Type B pancreatic cell (in vitro differentiated cells): ENCODE data around the gene ERC1. TPM values are rescaled to one million over a fixed set of nuclear protein-coding genes. Genes with fewer than 3 reads are reported as not detected.

ENCODE experiments used
- DNase-seq: peaks from one replicate; pipeline ENCODE4 v3.0.0; 2021; ENCODE audit warnings: mixed read lengths; ENCODE audit not compliant: unreplicated experiment; ENCODE audit errors: extremely low spot score
- H3K27ac Mint-ChIP-seq: 2 replicates; pipeline ENCODE4 v1.8.0; 2021; ENCODE audit warnings: mild to moderate bottlenecking, mixed read lengths
- H3K27me3 Mint-ChIP-seq: 2 replicates; pipeline ENCODE4 v1.8.0; 2021; ENCODE audit warnings: mixed read lengths
- H3K36me3 Mint-ChIP-seq: 2 replicates; pipeline ENCODE4 v1.8.0; 2021; ENCODE audit warnings: mixed read lengths
- H3K4me1 Mint-ChIP-seq: one replicate; pipeline ENCODE4 v1.8.0; 2021; ENCODE audit warnings: mixed read lengths; ENCODE audit not compliant: unreplicated experiment
- H3K4me3 Mint-ChIP-seq: 2 replicates; pipeline ENCODE4 v1.8.0; 2021; ENCODE audit warnings: mild to moderate bottlenecking, mixed read lengths
- H3K9me3 Mint-ChIP-seq: 2 replicates; pipeline ENCODE4 v1.8.0; 2021; ENCODE audit warnings: mixed read lengths
- CTCF ChIP-seq: fragments of 200-600 bp; sonication (generic); conservative IDR thresholded peaks from 2 replicates; pipeline ENCODE4 v1.5.0; 2021; ENCODE audit warnings: antibody characterized with exemption, mild to moderate bottlenecking
- total RNA-seq: library from RNA; stranded (reverse); gene quantifications from 2 replicates; pipeline ENCODE4 v1.2.1, GENCODE V29; 2021; ENCODE audit warnings: low replicate concordance

ERC1 gene
- total RNA-seq, 1 donor from 2014 or later = 62.8 TPM

GRCh38 chr12:1011091-1011490 is 20.1 kb downstream of the ERC1 start:
- Mint-ChIP-seq H3K4me1 (no peaks in the 10 kb centered on the region), H3K9me3 (no peaks in the 10 kb centered on the region), H3K27ac (no peak overlapping the region), H3K36me3 (peaks cover 7% of the 10 kb centered on the region), H3K27me3 (no peaks in the 10 kb centered on the region), H3K4me3 (no peak overlapping the region)
- TF ChIP-seq CTCF = no peak
- no peak for DNase-seq

- H3K9me3 Mint-ChIP-seq = no peaks in the 10 kb centered on the region
- H3K4me1 Mint-ChIP-seq = no peaks in the 10 kb centered on the region
- no peak overlapping the region for H3K4me3 Mint-ChIP-seq
- no peaks in the 10 kb centered on the region for H3K27me3 Mint-ChIP-seq
- peak overlapping the region; percentile 77 for H3K27ac Mint-ChIP-seq
- H3K36me3 Mint-ChIP-seq = peaks cover 10% of the 10 kb centered on the region
- DNase-seq = no peak
- TF ChIP-seq CTCF = no peak
Measured at GRCh38 chr12:1013618-1014489, 22.8 kb downstream of the ERC1 start.

- no peak for TF ChIP-seq CTCF
- no peaks in the 10 kb centered on the region for H3K27me3 Mint-ChIP-seq
- no peak overlapping the region for H3K27ac Mint-ChIP-seq
- H3K4me1 Mint-ChIP-seq = no peaks in the 10 kb centered on the region
- H3K4me3 Mint-ChIP-seq = no peak overlapping the region
- no peak for DNase-seq
- peaks cover 38% of the 10 kb centered on the region for H3K36me3 Mint-ChIP-seq
- peaks cover 11% of the 10 kb centered on the region for H3K9me3 Mint-ChIP-seq
Measured at GRCh38 chr12:1019283-1019682, 28.3 kb downstream of the ERC1 start.

- Mint-ChIP-seq H3K36me3 (peaks cover 37% of the 10 kb centered on the region), H3K4me3 (no peak overlapping the region), H3K27ac (no peak overlapping the region), H3K4me1 (no peaks in the 10 kb centered on the region), H3K27me3 (no peaks in the 10 kb centered on the region), H3K9me3 (peaks cover 11% of the 10 kb centered on the region)
- TF ChIP-seq CTCF = no peak
- DNase-seq = no peak
Measured at GRCh38 chr12:1020389-1020788, 29.4 kb downstream of the ERC1 start.

- no peak overlapping the region for H3K27ac Mint-ChIP-seq
- no peaks in the 10 kb centered on the region for H3K27me3 Mint-ChIP-seq
- DNase-seq = no peak
- H3K4me1 Mint-ChIP-seq = no peaks in the 10 kb centered on the region
- H3K4me3 Mint-ChIP-seq = no peak overlapping the region
- H3K9me3 Mint-ChIP-seq = peaks cover 11% of the 10 kb centered on the region
- no peak for TF ChIP-seq CTCF
- H3K36me3 Mint-ChIP-seq = peaks cover 45% of the 10 kb centered on the region
Measured at GRCh38 chr12:1022032-1022970, 31.3 kb downstream of the ERC1 start.
